Measurements from ENCODE around the gene MED13L.

DNA sequence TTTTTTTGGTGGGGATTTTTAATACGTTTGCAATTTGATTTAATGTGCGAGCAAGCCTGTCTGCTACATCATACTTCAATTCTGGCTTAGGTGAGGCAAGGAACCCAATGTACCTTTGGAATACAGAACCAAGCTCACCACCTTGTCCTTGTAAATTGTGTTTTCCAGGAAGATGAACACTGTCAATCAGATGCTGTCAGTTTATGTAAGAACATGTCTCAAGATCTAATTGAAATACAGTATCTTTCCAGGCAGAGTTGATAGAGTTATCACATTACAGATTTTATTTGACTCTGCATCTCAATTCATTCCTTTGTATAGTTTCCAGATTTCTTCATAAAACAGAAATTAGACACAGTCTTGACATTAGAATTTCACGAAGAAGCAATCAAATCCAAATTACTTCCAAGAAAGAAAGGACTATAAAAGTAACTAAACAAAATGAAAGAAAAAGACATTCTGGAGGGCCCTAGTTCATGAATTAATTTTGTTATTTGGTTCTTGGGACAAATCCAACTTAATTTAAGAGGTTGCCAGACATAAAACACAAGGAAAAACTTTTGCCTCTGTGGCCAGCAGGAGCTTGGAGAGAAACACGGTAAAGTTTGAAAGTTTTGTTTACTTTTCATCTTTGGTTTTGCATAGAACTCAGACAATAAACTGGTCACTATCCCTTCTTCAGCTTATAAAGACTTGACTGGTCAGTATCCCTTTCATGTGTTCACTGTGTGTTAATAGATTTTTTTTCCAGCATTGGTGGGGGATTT is 16.4 kb upstream of the MED13L start:
- TF ChIP-seq, protein P1, sequence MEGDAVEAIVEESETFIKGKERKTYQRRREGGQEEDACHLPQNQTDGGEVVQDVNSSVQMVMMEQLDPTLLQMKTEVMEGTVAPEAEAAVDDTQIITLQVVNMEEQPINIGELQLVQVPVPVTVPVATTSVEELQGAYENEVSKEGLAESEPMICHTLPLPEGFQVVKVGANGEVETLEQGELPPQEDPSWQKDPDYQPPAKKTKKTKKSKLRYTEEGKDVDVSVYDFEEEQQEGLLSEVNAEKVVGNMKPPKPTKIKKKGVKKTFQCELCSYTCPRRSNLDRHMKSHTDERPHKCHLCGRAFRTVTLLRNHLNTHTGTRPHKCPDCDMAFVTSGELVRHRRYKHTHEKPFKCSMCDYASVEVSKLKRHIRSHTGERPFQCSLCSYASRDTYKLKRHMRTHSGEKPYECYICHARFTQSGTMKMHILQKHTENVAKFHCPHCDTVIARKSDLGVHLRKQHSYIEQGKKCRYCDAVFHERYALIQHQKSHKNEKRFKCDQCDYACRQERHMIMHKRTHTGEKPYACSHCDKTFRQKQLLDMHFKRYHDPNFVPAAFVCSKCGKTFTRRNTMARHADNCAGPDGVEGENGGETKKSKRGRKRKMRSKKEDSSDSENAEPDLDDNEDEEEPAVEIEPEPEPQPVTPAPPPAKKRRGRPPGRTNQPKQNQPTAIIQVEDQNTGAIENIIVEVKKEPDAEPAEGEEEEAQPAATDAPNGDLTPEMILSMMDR (IDR thresholded peaks at IDR 0.05) = no peak
- TF ChIP-seq EZH2phosphoT487 (IDR thresholded peaks at IDR 0.05; ENCODE audit: borderline replicate concordance, low read depth) = no peak
- no peak for TF ChIP-seq TEAD4 (IDR thresholded peaks at IDR 0.05; ENCODE audit: borderline replicate concordance, insufficient read depth)
- no peak for TF ChIP-seq SIN3A (IDR thresholded peaks at IDR 0.05; ENCODE audit: borderline replicate concordance, low read depth, low read length)

All from SK-N-SH (cell line).